B cell (primary cell): ENCODE data around the gene PHKA2. TPM values are rescaled to one million over a fixed set of nuclear protein-coding genes. Genes with fewer than 3 reads are reported as not detected.

Experiments
- ATAC-seq: fragments of 200-7000 bp; cut with Tn5 transposase; one replicate; pipeline ENCODE4 v1.10.0; 2021; ENCODE audit warnings: low read depth, mild to moderate bottlenecking, moderate number of reproducible peaks, moderate library complexity
- CTCF ChIA-PET: fragments of 350-600 bp; sonication (Branson Sonifier 250); formaldehyde crosslinking; loops from one replicate; lab custom pipeline; 2021; ENCODE audit warnings: antibody characterized with exemption, inconsistent platforms; lab: Charles Lee
- POLR2A ChIA-PET: fragments of 350-600 bp; sonication (Branson Sonifier 250); formaldehyde crosslinking; loops from one replicate; lab custom pipeline; 2021; ENCODE audit warnings: antibody characterized with exemption; lab: Charles Lee
- DNase-seq: peaks from one replicate; pipeline ENCODE4 v3.0.0; 2013
- H2AFZ ChIP-seq: 2 replicates; pipeline ENCODE4 v1.6.1; 2012; ENCODE audit warnings: mild to moderate bottlenecking, low read depth, low read length; ENCODE audit not compliant: insufficient read depth, poor library complexity, severe bottlenecking
- H3K27ac ChIP-seq, 2 donors: 1 replicate in 1 of 2; 2 replicates in 1 of 2; pipeline ENCODE4 v1.5.1; 2012 to 2013; ENCODE audit warnings: low read length in 2 of 2, mild to moderate bottlenecking in 2 of 2, moderate library complexity in 1 of 2
- H3K27me3 ChIP-seq, 4 experiments: fragments of 200-600 bp in 1 of 4; sonication (generic) in 1 of 4; replicated peaks in 1 of 4; 1 replicate in 2 of 4; 2 replicates in 2 of 4; pipeline versions ENCODE4 v1.6.1 to v1.7.0; 2013 to 2016; ENCODE audit warnings: low read length in 3 of 4, mild to moderate bottlenecking in 2 of 4, mixed read lengths in 1 of 4, moderate library complexity in 1 of 4; ENCODE audit not compliant: insufficient read depth in 4 of 4, control insufficient read depth in 3 of 4; ENCODE audit errors: control extremely low read depth in 1 of 4
- H3K36me3 ChIP-seq, 2 experiments: replicated peaks in 1 of 2; 1 replicate in 1 of 2; 2 replicates in 1 of 2; pipeline versions ENCODE4 v1.6.1 to v1.7.1; 2013; ENCODE audit warnings: low read length in 1 of 2; ENCODE audit not compliant: insufficient read depth in 2 of 2, control insufficient read depth in 1 of 2; ENCODE audit errors: control extremely low read depth in 1 of 2, extremely low read depth in 1 of 2
- H3K4me1 ChIP-seq, 2 donors: fragments of 200-600 bp in 1 of 2; sonication (generic) in 1 of 2; 1 replicate in 1 of 2; 2 replicates in 1 of 2; pipeline versions ENCODE4 v1.5.1 to v1.6.1; 2013 to 2017; ENCODE audit warnings: low read length in 2 of 2; ENCODE audit not compliant: control insufficient read depth in 2 of 2, insufficient read depth in 2 of 2
- H3K4me2 ChIP-seq: replicated peaks from 2 replicates; pipeline ENCODE3; 2012; ENCODE audit warnings: mild to moderate bottlenecking, low read depth, low read length; ENCODE audit not compliant: poor library complexity, severe bottlenecking
- H3K4me3 ChIP-seq, 5 experiments: fragments of 200-600 bp in 1 of 5; sonication (generic) in 1 of 5; 1 replicate in 3 of 5; 2 replicates in 2 of 5; pipeline versions ENCODE4 v1.5.1 to v1.7.0; 2011 to 2016; ENCODE audit warnings: low read length in 4 of 5, mild to moderate bottlenecking in 4 of 5, low read depth in 2 of 5, control low read depth in 1 of 5, moderate library complexity in 1 of 5; ENCODE audit not compliant: insufficient read depth in 1 of 5; ENCODE audit errors: control extremely low read depth in 1 of 5, extremely low read depth in 1 of 5
- H3K79me2 ChIP-seq: fragments of 200-600 bp; sonication (generic); one replicate; pipeline ENCODE4 v1.6.0; 2016; ENCODE audit warnings: low read length; ENCODE audit not compliant: control insufficient read depth, insufficient read depth
- H3K9ac ChIP-seq: fragments of 200-600 bp; sonication (generic); 2 replicates; pipeline ENCODE4 v1.6.1; 2017; ENCODE audit warnings: mild to moderate bottlenecking, low read length, moderate library complexity
- H3K9me3 ChIP-seq, 3 donors: one replicate each; pipeline versions ENCODE4 v1.6.1 to v1.7.1; 2013; ENCODE audit warnings: low read length in 2 of 3; ENCODE audit not compliant: control insufficient read depth in 2 of 3, insufficient read depth in 1 of 3; ENCODE audit errors: control extremely low read depth in 1 of 3
- H4K20me1 ChIP-seq: 2 replicates; pipeline ENCODE4 v1.6.0; 2012; ENCODE audit warnings: mild to moderate bottlenecking, low read length; ENCODE audit not compliant: insufficient read depth, control insufficient read depth, poor library complexity, severe bottlenecking
- H3K27ac Mint-ChIP-seq: one replicate; pipeline ENCODE4 v1.8.0; 2021; ENCODE audit warnings: mixed read lengths
- H3K27me3 Mint-ChIP-seq: one replicate; pipeline ENCODE4 v1.8.0; 2021; ENCODE audit warnings: mixed read lengths
- H3K4me1 Mint-ChIP-seq: one replicate; pipeline ENCODE4 v1.8.0; 2021; ENCODE audit warnings: mixed read lengths
- H3K4me3 Mint-ChIP-seq: one replicate; pipeline ENCODE4 v1.8.0; 2021; ENCODE audit warnings: mixed read lengths
- H3K9me3 Mint-ChIP-seq: one replicate; pipeline ENCODE4 v1.8.0; 2022; ENCODE audit warnings: mixed read lengths; ENCODE audit not compliant: insufficient read depth
- EZH2 ChIP-seq: IDR thresholded peaks from 2 replicates; pipeline ENCODE4 v1.6.1; 2012; ENCODE audit warnings: borderline replicate concordance, low read depth, mild to moderate bottlenecking, moderate library complexity, low read length; ENCODE audit not compliant: insufficient read depth, poor library complexity, severe bottlenecking
- WGBS: methylation state at CpG from one replicate; pipeline ENCODE4 v1.1.5; 2013; ENCODE audit warnings: missing lambda C conversion rate; ENCODE audit not compliant: insufficient coverage; 5-methylcytosine and 5-hydroxymethylcytosine counted together
- intact Hi-C: fragments of 100-400 bp; cut with micrococcal nuclease; formaldehyde crosslinking; loops from one replicate; pipeline ENCODE4 v1.10.0; 2022
- polyA plus RNA-seq: library from polyadenylated mRNA; depleted of rRNA; stranded (reverse); fragments of >200 nt; gene quantifications from 2 replicates; pipeline ENCODE4 v1.2.3, GENCODE V29; 2012
- total RNA-seq, 2 donors: library from RNA; stranded (reverse); fragments of 120-200 nt in 1 of 2; gene quantifications; 1 replicate in 1 of 2; 2 replicates in 1 of 2; pipeline versions ENCODE4 v1.2.3 to v1.2.4, GENCODE V29; 2013 to 2022
- TF ChIP-seq, protein P1 (sequence below): fragments of 200-600 bp; IDR thresholded peaks from one replicate; pipeline ENCODE4 v1.8.0; 2022; ENCODE audit warnings: antibody characterized with exemption, mild to moderate bottlenecking

The PHKA2 gene
- total and polyA plus RNA-seq, 2 donors (not counting 1 experiment from before 2014, with no cell fraction given) = 54.6 to 60.6 TPM

DNA sequence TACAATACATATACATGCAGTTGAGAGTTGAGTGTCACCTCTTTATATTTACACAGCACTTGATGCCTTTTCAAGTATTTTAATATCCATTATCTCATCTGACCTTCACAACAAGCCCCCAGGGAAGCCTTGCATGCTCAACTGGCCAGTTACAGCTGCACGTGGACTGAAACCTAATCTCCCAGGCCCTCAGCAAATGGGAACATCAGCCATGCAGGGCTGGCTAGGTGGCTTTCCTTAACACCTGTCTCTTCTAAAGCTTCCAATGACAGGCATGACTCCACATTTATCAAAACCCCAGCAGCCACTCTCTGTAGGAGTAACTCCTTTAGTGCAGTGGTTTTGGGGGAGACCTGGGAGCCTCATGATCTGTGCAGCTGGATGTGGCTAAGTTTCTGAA, 56.4 kb downstream of the PHKA2 start:
- Histone ChIP-seq H3K27me3 (no peaks in the 10 kb centered on the region), H3K9me3 (no peaks in the 10 kb centered on the region), H3K4me3 (no peak overlapping the region), H3K9ac (no peak overlapping the region), H2AFZ (no peak overlapping the region), H3K36me3 (peaks cover 0 to 21% of the 10 kb centered on the region in 2 experiments), H3K4me1 (no peaks in the 10 kb centered on the region), H4K20me1 (no peaks in the 10 kb centered on the region), H3K4me2 (no peak overlapping the region), H3K27ac (no peak overlapping the region), H3K79me2 (no peaks in the 10 kb centered on the region)
- no peak overlapping the region for H3K4me3 Mint-ChIP-seq
- H3K27ac Mint-ChIP-seq = no peak overlapping the region
- DNase-seq = no peak
- ChIA-PET CTCF (no interaction called here), POLR2A (no interaction called here)
- H3K27me3 Mint-ChIP-seq = no peaks in the 10 kb centered on the region
- ATAC-seq = no peak
- no peaks in the 10 kb centered on the region for H3K9me3 Mint-ChIP-seq
- H3K4me1 Mint-ChIP-seq = no peaks in the 10 kb centered on the region
- intact Hi-C loops = no loop called here
- 100% methylated on average over 1 of the region's 1 CpG for WGBS
- TF ChIP-seq EZH2 = no peak
- TF ChIP-seq, protein P1, sequence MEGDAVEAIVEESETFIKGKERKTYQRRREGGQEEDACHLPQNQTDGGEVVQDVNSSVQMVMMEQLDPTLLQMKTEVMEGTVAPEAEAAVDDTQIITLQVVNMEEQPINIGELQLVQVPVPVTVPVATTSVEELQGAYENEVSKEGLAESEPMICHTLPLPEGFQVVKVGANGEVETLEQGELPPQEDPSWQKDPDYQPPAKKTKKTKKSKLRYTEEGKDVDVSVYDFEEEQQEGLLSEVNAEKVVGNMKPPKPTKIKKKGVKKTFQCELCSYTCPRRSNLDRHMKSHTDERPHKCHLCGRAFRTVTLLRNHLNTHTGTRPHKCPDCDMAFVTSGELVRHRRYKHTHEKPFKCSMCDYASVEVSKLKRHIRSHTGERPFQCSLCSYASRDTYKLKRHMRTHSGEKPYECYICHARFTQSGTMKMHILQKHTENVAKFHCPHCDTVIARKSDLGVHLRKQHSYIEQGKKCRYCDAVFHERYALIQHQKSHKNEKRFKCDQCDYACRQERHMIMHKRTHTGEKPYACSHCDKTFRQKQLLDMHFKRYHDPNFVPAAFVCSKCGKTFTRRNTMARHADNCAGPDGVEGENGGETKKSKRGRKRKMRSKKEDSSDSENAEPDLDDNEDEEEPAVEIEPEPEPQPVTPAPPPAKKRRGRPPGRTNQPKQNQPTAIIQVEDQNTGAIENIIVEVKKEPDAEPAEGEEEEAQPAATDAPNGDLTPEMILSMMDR = no peak

DNA sequence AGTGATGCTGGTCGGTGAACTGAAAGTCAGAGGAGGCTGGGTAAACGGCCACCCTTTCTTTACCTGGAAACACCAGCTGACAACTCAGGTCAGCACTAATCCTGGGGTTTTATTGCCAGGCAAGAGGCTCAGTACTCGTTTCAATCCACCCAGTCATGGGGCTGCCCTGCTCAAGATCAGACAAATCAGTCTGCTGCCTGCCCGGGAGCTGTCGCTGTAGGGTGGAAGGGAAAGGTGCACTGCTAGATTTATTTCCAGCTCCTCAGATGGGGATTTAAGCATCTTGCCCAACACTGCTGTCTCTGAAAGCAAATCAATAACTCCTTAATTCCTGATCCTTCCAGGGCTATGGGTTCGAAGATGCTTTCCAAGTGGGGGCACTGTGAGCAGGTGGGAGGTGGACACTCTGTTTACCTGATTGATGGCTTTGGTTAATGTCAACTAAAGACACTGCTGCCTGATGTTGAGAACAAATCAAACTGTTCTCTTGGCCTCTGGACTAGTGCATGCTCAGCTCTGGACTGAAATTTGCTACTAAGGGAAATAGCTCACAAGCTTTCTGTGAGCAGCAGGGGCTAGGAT, 59.3 kb downstream of the PHKA2 start:
- Histone ChIP-seq H3K4me3 (no peak overlapping the region), H3K27me3 (no peaks in the 10 kb centered on the region), H3K36me3 (peaks cover 0 to 19% of the 10 kb centered on the region in 2 experiments), H3K4me1 (no peaks in the 10 kb centered on the region), H3K79me2 (no peaks in the 10 kb centered on the region), H3K9me3 (no peaks in the 10 kb centered on the region), H2AFZ (no peak overlapping the region), H3K9ac (no peak overlapping the region), H3K4me2 (no peak overlapping the region), H4K20me1 (no peaks in the 10 kb centered on the region), H3K27ac (no peak overlapping the region)
- H3K4me3 Mint-ChIP-seq = no peak overlapping the region
- ATAC-seq = no peak
- POLR2A ChIA-PET = no interaction called here
- no peaks in the 10 kb centered on the region for H3K4me1 Mint-ChIP-seq
- intact Hi-C loops = no loop called here
- 80% methylated on average over 1 of the region's 6 CpGs for WGBS
- no peak for DNase-seq
- no peak overlapping the region for H3K27ac Mint-ChIP-seq
- TF ChIP-seq EZH2 = no peak
- TF ChIP-seq, protein P1 = no peak
- CTCF ChIA-PET = interaction anchor here (0.8 kb wide), 1 partner anchor 1159 kb away, joined by 3 read pairs; no protein-coding TSS in a partner anchor
- no peaks in the 10 kb centered on the region for H3K9me3 Mint-ChIP-seq
- H3K27me3 Mint-ChIP-seq = no peaks in the 10 kb centered on the region
